HG03135 (cell line): Measurements from ENCODE around the gene RRP36.
A peak's percentile ranks its signal among the peaks of the same experiment; 100 is the strongest.
"Not testable (repeated sequence)": the region's sequence is repeated elsewhere in the genome, so short reads cannot be mapped to it uniquely, and the experiment has no call there.

ENCODE experiments used
- ATAC-seq: cut with Tn5 transposase; IDR thresholded peaks from one replicate; pipeline ENCODE4 v1.9.1; 2021; ENCODE audit warnings: mild to moderate bottlenecking, moderate library complexity; ENCODE audit not compliant: unreplicated experiment

The RRP36 gene, protein sequence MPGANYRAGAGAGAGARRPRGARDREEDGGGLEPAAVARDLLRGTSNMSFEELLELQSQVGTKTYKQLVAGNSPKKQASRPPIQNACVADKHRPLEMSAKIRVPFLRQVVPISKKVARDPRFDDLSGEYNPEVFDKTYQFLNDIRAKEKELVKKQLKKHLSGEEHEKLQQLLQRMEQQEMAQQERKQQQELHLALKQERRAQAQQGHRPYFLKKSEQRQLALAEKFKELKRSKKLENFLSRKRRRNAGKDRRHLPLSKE

DNA sequence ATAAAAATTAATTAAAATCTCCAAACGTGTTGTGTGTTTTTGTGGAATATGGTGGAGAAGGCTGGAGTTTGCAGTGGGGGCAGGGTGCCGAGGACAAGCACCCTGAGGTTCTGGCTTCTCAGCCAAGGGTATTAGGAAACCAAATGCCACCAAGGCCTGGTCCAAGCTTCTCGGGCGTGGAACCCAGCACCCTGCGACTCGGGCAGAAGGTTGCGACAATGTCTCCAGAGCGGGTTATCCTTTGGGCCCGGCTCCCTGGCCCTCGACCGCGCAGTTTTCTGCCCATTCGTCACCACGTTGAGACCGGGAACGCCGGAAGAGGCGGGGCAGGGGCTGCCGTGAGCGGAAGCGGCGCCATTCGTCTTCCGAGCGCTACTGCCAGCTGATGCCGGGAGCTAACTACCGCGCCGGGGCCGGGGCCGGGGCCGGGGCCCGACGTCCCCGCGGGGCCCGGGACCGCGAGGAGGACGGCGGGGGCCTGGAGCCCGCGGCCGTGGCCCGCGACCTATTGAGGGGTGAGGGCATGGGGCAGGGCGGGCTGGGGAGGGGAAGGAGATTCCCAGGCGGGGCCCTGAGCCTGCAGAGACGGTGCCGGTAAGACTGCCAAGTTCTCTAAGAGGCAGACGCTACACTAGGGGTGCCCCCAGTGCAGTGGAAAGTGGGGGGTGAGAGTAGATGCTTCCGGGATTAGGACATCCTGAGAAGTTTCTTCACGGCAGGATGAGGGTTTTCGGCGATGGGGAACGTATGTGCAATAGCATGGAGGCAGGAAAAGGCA, at the start of gene RRP36:
Gene RRP36 (plus strand): TSS at position 354 of the 778 bp plus-strand sequence. CDS start 32 bp downstream, at position 386.
- peak; percentile 59 for ATAC-seq

DNA sequence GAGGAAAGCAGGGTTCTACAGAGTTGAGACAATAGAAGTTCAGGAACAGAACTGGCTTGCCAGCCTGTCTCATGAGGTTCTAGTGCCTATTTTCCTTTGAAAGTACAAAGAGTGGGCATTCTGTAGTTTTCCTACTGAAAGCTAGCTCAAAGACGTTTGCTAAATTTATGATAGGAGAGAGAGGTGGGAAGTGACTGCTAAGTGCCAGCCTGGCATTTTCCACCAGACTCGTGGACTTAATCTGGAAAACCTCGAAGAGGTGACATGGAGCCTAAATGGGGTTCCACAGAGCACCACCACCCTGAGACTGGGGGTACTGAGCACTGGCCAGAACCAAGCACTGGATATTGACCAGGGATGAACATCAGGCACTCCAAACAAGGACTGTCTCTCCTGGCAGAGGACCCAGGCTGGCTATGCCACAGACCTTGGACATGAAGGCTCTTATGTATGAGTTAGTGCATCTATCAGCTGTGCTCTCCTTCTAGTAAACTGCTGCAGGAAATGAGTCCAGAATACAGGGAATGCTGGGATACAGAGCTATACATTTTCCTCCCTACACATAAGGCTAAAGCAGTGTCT, 49.6 kb upstream of the RRP36 start:
- ATAC-seq: no peak

DNA sequence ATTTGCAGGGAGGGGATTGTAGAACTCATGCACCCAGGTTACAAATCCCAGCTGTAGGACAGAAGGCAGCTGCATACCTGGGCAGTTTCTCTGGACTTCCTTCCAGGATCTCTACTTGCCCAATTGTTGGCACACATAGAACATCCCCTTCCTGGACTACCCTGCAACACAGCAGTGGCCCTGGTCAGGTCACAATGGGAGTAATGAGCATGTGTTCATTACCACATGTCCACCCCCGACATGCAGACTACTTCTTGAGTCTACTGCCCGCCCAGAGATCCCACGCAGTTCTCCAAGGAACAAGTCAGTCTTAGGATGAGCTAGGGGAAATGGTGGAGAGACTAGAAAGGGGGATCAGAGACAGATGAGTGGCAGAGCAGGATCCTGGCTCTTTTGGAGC, 47.5 kb upstream of the RRP36 start:
- no peak for ATAC-seq

DNA sequence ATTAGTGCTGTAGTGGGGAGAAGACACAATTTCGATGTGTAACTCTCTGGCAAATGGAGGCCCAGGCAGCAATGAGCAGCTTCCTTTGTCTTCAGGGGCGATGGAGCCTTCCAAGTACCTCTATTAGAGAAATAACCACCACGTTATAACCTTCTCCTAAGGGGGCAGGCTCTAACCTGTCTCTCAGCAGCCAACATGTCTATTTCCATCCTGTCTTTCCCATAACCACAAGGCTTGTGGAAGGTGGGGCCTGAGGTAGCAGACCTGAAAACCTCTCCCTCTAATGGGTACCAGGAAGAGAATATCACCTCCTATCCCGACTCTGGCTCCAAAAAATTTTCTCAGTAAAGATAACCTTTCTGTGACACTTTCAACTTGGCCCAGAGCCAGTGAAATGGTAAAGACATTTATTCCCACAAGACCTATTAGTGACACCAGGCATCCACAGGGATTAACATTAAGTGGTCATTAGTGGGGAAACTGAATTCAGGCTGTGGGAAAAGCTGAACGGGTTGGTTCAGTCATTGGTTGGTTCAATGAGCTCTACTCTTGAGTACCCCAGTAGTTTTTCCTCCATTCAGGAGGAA, 46.4 kb upstream of the RRP36 start:
- ATAC-seq: no peak

DNA sequence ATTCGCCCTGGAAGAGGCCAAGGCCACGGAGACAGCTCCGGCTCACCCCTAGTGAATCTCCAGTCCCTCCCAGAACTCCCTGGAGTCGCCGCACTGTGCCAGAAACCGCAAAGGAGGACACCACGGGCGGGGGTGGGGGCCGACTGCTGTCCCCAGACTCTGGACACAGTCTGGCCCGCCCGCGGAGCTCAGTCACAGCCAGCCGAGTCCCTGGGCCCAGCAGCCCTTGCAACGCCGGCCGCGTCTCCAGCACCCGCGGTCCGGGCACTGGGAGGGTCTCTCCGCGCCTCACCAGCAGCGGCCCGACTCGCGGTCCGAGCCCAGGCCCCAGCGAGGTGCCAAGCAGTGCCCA, 43.0 kb upstream of the RRP36 start:
- ATAC-seq: peak; percentile 32

DNA sequence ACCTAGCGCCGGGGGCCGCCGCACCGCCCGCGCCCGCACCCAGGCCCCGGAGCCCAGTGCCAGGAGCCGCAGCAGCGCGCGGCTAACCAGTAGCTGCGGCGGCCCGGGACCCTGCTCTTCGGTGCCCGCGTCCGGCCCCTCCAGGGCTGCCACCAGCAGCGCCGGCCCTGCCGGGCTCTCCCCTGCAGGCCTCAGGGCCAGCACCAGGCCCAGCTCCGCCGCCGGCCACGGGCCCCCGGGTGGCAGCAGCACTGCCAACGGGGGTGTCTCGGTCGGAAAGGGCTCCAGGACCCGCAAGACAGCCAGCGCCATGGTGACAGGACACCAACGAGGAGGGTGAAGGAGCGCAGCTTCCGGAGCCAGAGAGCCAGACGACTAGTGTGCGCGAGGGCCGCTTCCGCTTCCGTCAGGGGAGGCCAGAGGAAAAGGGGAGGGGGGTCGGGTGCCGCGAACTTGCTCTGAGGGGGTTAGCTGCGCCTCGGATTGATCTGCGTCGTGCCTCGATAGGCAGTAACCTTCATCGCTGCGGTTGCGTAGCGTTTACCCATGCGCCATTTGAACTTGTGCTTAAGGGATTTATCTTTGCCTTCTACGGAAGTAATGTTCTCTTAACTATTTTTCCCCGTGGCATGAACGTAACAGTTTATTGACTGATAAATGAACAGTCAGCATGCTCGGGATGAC, 42.4 kb upstream of the RRP36 start, which contains the start of gene PEX6:
Gene PEX6 (minus strand): TSS at position 343 of the 684 bp plus-strand sequence. CDS start 31 bp downstream, at position 312.
- ATAC-seq: peak; percentile 82

DNA sequence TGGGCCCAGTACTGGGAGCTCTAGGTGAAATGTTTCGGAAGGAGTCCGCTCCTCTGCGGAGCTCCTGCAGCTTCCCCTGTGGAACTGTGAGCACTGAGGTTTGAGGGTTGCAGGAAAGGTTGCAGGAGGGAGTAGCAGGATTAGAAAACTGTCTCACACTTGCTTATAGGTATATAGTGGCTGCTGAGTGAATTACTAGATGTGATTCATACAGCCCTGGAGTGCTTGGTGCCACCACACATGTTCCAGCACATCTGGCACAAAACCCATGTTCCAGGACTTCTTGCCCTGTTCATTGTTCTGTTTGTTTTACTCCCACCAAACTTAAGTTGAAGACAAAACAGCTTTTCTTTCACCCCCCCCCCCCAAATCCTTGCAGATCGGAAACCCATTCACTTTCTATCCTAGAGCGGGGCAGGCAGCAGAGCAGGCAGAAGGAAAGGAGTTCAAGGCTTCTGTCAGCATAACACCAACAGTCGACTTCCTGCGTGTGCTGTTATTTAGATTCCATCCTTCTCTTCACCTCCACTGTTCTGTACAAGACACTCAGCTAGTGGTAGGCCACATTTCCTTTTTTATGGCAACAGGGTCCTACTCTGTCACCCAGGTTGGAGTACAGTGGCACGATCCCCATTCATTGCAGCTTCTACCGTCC, 41.8 kb upstream of the RRP36 start:
- ATAC-seq: peak; percentile 2

DNA sequence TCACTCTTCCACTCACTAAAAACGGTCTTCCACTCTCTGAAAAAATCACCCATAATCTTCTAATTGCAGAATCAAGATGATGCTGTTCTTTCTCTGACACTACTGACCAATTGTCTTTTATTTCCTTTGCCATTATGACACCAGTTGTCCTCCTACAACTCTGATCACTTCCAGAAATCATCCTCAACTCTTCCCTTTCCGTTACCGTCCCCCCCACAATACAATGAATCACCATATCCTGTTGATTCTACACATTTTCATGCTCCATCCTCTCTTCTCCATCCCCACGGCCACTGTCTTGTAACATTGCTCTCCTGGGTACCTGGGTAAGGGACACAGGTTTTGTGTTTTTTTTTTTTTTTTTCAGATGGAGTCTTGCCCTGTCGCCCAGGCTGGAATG, 39.6 kb upstream of the RRP36 start:
- no peak for ATAC-seq

DNA sequence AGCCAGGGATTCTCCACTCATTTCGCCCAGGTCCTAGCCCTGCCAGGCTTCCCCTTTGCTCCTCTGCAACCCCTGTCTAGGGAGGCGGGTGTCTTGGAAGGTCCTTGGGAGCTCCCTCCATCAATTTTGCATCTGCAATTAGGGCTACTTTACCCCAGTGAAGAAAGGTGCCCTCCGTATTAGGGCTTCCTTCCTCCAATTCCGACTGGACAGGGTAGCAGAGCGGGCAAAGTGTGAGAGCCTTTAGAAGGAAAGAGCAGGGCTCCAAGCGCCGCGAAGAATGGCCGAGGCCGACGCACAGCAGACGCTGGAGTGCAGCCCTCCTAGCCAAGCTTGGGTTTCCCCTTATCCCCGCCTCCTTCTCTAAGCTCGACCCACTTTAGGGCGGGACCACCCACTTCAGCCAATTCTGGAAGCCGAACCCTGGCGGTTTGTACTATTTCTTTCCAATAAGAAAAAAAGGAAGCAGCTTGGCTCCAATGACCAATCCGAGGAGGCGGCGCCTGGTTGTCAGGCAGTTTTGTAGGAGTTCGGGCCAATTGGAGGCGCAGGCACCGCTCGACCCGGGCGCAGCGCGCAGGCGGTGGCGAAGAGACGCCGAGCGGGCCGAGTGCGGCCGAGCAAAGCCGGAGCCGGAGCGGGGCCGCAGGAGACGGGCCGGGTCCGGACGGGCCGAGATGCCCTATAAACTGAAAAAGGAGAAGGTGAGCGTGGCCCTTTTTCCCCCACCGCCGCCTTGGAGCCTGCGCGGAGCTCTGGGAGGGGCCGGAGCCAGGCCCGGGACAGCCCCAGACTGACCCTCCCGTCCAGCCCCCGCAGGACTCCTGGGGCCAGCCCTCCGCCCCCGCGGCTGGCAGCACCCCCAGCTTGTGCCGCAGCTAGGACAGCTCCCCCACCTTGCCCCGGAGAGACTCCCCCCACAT, 37.2 kb upstream of the RRP36 start, which contains the start of gene PPP2R5D:
Gene PPP2R5D (plus strand): TSS at position 570 of the 923 bp plus-strand sequence. CDS start 108 bp downstream, at position 678.
- peak; percentile 93 for ATAC-seq

DNA sequence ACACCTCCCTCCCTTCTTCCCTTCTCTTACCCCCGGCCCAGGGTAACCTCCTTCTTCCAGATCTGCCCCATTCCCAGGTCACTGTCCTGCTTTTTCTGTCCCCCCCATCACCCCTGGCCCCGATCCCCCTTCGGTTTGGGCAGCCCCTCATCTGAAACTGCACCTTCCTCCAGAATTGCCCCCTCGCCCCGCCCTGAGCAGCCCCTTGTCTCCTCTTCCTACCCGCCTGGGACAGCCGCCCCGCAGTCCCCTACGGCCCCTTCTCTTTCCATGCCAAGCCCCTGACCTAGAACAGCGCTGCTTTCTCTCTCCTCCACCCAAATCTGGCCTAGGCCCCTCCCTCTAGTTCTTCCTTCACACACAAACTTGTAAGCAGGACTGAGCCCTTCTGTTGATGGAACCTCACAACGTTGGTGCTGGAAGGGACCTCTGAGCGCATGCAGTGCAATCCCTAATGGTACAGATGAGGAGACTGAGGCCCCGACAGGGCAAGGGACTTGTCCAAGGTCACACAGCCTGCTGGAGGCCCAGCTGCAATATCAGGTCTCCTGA, 36.4 kb upstream of the RRP36 start:
- no peak for ATAC-seq

DNA sequence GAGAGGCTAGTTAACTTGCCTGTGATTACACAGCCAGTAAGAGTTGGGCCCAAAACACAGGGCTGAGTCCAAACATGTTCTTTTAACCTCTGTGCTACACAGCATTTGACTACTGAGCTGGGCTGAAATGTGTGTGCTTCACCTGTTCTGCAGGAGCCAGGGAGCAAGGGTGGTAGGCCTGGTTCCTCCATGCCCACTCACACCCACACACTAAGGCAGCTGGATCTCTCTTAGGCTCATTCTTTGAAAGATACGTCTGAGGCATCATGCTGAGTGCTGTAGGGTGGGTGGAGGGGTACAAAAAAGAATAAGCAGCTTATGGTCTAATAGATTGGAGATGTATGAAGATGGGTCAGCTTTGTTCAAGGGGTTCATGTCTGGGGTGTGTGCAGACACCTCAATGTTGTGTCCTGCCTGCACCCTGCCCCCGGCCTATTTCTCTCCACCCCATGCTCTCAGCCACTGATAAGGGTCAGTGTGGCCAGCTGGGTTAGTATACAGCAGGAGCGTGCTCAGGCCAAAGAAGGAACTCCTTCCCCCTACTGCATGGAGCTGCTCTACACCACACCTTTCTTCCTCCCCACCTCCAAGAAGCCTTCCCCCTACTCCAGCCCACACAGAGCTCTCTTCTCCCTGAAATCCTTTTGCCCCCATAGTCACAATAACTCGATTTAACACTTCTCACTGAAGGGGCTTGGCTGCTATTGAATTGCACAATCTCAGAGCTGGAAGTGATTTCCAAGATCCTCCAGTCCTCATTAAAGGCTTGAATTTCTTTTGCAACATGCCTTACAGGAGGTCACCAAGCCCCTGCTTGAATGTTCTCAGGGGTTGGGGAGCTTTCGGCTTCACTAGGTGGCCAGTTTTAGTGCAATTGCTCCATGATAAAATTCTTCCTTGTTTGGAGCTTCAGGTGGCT, 33.6 kb upstream of the RRP36 start:
- ATAC-seq: no peak

DNA sequence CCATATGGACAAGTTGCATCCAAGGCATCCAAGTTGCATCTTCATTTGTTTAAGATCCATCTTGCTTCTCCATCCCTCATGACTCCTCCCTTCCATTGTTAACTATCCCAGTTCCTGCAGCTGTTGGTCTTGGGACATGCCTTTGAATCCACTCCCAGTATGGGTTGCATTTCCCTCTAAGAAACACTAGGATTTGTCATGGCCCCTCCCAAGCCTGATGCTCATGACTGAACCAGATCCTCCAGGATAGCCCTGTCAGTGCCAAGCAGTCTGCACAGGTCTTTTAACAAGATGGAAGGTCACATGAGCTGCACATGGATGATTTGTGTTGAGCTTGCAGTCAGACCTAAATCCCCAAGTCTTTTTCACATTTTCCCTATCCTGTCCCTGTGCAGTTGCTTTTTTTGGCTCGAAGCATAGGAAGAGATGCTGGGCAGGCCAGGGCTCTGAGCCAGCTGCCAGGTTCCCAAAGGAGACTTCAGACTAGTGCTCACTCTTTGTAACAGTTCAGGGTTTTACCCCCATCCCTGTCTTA, 32.9 kb upstream of the RRP36 start:
- no peak for ATAC-seq

DNA sequence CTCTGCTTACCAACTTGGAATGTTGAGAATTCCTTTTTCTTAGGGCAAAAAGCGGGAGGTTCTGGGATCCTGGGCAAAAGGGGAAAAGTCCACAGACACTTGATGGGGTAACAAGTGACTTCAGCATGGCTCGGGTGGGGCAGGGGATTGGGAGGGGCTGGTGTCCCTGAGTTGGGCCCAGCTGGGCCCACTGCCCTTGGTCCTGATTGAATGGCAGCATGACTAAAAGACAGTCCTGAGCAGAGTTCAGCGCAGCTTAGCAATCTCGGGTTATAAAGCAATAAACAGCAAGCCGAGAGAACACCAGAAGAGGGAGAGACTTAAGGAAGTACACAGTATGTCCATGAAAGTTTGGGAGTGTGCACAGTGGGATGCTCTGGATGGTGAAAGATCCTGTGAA, 31.5 kb upstream of the RRP36 start:
- no peak for ATAC-seq

DNA sequence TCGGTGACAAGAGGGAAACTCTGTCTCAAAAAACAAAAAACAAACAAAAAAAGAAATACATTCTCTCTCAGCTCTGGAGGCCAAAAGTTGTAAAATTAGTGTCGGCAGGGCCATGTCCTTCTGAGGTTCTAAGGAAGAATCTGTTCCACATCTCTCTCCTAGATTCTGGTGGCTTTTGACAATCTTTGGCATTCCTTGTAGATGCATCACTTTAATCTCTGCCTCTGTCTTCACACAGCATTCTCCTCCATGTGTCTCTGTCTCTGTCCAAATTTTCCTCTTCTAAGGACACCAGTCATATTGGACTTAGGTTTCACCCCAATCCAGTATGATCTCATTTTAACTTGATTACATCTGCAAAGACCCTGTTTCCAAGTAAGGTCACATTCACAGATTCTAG, 28.0 kb upstream of the RRP36 start:
- ATAC-seq: no peak

DNA sequence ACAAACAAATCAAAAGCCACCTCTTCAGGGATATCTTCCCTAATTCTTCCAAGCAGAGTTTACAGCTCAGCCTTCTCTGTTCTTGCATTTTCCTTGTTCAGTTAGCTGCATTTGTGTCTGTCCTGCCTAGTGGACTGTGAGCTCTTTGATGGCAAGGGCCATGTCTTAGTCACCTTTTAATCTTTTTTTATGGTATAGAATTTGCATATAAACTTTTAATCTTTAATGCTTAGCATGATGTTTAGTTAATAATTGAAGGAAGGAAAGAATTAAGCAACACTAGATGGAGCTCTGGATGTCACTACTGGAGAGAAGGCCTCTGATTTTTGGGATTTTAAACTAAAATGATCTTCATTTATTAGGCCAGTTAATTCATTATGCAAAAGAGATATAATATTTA, 24.9 kb upstream of the RRP36 start:
- no peak for ATAC-seq

DNA sequence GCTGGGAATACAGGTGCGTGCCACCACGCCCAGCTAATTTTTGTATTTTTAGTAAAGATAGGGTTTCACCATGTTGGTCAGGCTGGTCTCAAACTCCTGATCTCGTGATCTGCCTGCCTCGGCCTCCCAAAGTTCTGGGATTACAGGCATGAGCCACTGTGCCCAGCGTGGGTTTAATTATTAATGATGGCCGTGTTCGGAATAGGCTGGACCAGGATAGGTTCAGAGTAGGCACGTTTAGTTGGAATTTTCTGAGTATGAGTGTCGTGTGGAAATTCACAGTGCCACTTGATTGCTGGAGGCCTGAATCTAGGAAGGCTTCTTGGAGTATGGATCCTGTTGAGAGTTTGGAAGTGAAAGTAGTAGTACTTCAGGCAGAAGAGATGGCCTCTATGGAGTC, 23.2 kb upstream of the RRP36 start:
- ATAC-seq: not testable (repeated sequence)

DNA sequence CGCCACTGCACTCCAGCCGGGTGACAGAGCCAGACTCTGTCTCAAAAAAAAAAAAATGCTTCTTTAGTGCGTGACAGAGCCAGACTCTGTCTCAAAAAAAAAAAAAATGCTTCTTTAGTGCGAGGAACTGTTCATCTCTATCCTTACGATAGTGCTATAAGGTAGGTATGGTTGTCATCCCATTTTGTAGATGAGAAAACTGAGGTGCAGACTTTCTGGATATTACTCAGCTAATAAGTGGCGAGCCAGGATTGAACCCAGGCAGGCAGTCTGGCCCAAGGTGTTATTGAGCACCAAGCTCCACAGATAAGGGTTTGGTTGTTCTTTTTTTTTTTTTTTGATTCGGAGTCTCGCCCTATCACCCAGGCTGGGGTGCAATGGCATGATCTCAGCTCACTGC, 19.6 kb upstream of the RRP36 start:
- no peak for ATAC-seq

DNA sequence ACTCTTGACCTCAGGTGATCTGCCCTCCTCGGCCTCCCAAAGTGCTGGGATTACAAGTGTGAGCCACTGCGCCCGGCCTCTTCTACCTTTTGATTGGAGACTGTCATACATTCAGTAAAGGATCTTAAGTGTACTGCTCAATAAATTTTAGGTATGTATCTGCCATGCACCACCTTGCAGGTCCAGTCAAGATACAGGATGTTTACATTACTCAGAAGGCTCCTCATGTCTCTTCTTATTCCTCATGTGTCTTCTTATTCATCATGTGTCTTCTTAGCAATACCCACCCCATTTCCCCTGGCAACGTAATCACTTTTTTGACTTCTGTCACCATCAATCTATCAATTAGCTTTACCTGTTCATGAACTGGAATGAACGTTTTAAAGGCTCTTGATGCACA, 15.6 kb upstream of the RRP36 start:
- no peak for ATAC-seq
